ENCODE data around the gene NAA80. TPM values are rescaled to one million over a fixed set of nuclear protein-coding genes. Genes with fewer than 3 reads are reported as not detected.

NAA80 gene
- total and polyA plus RNA-seq, 4 donors: 4.8 to 16.6 (median 12.1) TPM

DNA sequence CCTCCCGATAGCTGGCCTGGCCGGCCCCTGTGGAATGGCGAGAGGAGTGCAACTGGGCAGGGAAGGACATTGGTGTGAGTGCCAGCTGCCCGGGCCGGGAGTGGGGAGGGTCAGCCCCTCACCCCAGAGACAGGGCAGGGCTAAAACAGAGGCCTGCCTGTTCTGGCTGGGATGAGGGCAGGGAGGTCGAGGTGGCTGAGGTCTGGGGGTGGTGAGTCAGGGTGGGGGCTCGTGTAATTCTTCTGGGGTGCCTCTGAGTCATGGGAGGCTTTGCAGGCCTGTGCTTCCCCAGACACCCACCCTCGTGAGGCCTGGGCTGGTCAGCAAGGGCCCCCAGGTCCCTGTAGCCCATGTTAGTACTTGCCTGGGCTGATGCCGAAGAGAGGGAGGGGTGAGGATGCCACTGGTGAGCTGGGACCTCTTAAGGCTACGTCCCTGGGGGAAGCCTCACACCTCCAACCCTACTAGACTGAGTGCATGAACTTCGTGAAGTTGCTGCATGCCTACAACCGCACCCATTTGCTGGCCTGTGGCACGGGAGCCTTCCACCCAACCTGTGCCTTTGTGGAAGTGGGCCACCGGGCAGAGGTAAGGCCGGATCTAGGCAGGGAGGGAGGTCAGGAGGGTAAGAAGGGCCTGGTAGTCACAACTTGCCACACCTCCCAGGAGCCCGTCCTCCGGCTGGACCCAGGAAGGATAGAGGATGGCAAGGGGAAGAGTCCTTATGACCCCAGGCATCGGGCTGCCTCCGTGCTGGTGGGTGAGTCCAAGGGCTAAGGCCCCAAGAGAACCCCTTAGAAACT is 28.6 kb downstream of the NAA80 start:
- DNase-seq (no peak), ATAC-seq (ENCODE audit: insufficient read depth, low FRiP score) (no peak)
- H3K4me3 ChIP-seq: no peak overlapping the region

DNA sequence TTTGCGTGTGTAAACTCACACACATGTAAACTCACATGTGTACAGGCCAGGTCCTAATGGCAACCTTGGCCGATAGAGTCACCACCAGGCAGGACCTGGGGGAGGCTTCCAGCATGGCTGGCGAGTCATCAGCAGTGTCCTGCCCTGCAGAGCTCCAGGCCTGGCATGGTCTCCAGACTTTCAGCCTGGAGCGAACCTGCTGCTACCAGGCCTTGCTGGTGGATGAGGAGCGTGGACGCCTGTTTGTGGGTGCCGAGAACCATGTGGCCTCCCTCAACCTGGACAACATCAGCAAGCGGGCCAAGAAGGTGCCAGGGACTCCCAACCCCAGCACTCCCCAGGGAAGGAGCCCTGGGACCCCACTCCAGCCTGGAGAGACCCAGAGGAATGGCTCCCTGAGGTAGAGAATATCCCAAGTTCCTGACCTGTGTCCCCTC is 29.2 kb downstream of the NAA80 start:
- 86 to 93% methylated on average over 8 of the region's 8 CpGs for WGBS, 2 donors
- Histone ChIP-seq H3K36me3 (ENCODE audit: control insufficient read depth in 4 of 4, insufficient read depth in 4 of 4, low read length in 4 of 4) (peaks cover 0 to 1% (median 0%) of the 10 kb centered on the region in 4 donors), H3K9ac (ENCODE audit: insufficient read depth in 1 of 2, low read length in 2 of 2) (no peak overlapping the region), H3K4me3 (no peak overlapping the region), H3K27me3 (ENCODE audit: control insufficient read depth in 3 of 3, insufficient read depth in 3 of 3, low read length in 2 of 3) (peaks cover 0 to 20% (median 17%) of the 10 kb centered on the region in 3 donors), H3K27ac (ENCODE audit: low read depth in 1 of 2, low read length in 1 of 2) (peak overlapping the region in 1 of 2 donors; percentile 55), H3K4me1 (ENCODE audit: control insufficient read depth in 5 of 5, insufficient read depth in 5 of 5, low read length in 5 of 5) (peaks cover 0 to 56% (median 36%) of the 10 kb centered on the region in 5 donors), H3K9me3 (ENCODE audit: control insufficient read depth in 4 of 4, insufficient read depth in 3 of 4, low read length in 3 of 4) (no peaks in the 10 kb centered on the region)
- no peak for DNase-seq
- TF ChIP-seq, protein P1, sequence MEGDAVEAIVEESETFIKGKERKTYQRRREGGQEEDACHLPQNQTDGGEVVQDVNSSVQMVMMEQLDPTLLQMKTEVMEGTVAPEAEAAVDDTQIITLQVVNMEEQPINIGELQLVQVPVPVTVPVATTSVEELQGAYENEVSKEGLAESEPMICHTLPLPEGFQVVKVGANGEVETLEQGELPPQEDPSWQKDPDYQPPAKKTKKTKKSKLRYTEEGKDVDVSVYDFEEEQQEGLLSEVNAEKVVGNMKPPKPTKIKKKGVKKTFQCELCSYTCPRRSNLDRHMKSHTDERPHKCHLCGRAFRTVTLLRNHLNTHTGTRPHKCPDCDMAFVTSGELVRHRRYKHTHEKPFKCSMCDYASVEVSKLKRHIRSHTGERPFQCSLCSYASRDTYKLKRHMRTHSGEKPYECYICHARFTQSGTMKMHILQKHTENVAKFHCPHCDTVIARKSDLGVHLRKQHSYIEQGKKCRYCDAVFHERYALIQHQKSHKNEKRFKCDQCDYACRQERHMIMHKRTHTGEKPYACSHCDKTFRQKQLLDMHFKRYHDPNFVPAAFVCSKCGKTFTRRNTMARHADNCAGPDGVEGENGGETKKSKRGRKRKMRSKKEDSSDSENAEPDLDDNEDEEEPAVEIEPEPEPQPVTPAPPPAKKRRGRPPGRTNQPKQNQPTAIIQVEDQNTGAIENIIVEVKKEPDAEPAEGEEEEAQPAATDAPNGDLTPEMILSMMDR (IDR thresholded peaks at IDR 0.05; ENCODE audit: control extremely low read depth, extremely low read depth): no peak
- ATAC-seq (ENCODE audit: insufficient read depth, low FRiP score): no peak

More for the DNA sequence above, 28.6 kb downstream of the NAA80 start:
- no peaks in the 10 kb centered on the region for H3K9me3 ChIP-seq (ENCODE audit: control insufficient read depth in 4 of 4, insufficient read depth in 3 of 4, low read length in 3 of 4)
- 77 to 83% methylated on average over 19 of the region's 19 CpGs for WGBS, 2 donors
- TF ChIP-seq, protein P1 (IDR thresholded peaks at IDR 0.05; ENCODE audit: control extremely low read depth, extremely low read depth): no peak
- peak overlapping the region in 1 of 2 donors; percentile 55 for H3K27ac ChIP-seq (ENCODE audit: low read depth in 1 of 2, low read length in 1 of 2)
- peak overlapping the region in 1 of 2 donors; percentile 13 for H3K9ac ChIP-seq (ENCODE audit: insufficient read depth in 1 of 2, low read length in 2 of 2)
- H3K36me3 ChIP-seq (ENCODE audit: control insufficient read depth in 4 of 4, insufficient read depth in 4 of 4, low read length in 4 of 4): peaks cover 0 to 1% (median 0%) of the 10 kb centered on the region in 4 donors
- H3K4me1 ChIP-seq (ENCODE audit: control insufficient read depth in 5 of 5, insufficient read depth in 5 of 5, low read length in 5 of 5): peaks cover 0 to 55% (median 30%) of the 10 kb centered on the region in 5 donors
- peaks cover 0 to 23% (median 21%) of the 10 kb centered on the region in 3 donors for H3K27me3 ChIP-seq (ENCODE audit: control insufficient read depth in 3 of 3, insufficient read depth in 3 of 3, low read length in 2 of 3)

DNA sequence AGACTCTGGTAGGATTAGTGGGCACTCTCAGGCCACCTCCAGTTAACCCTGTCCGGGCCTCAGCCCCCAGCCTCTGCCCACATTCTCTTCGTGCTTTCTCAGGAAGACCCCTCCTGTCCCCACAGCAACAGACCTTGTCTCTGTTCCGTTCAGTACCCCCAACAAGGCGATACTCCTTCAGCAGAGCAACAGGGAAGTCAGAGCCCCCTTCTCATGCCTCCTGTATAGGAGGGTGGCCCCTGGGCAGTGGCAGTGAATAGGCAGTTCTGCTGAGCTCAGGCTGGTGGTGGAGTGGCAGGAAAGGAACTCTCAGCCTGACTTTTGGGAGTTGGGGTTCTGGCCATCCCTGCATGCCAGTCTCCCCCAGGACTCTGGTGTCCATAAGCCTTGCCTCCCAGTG is 29.7 kb downstream of the NAA80 start:
- H3K27ac ChIP-seq (ENCODE audit: low read depth in 1 of 2, low read length in 1 of 2): peak overlapping the region; percentile 55 to 70
- H3K4me1 ChIP-seq (ENCODE audit: control insufficient read depth in 5 of 5, insufficient read depth in 5 of 5, low read length in 5 of 5): peaks cover 0 to 60% (median 36%) of the 10 kb centered on the region in 5 donors
- H3K9ac ChIP-seq (ENCODE audit: insufficient read depth in 1 of 2, low read length in 2 of 2): peak overlapping the region; percentile 66 to 83
- H3K4me3 ChIP-seq: no peak overlapping the region
- H3K9me3 ChIP-seq (ENCODE audit: control insufficient read depth in 4 of 4, insufficient read depth in 3 of 4, low read length in 3 of 4): no peaks in the 10 kb centered on the region
- H3K36me3 ChIP-seq (ENCODE audit: control insufficient read depth in 4 of 4, insufficient read depth in 4 of 4, low read length in 4 of 4): peaks cover 0 to 1% (median 0%) of the 10 kb centered on the region in 4 donors
- no peak for ATAC-seq (ENCODE audit: insufficient read depth, low FRiP score)
- DNase-seq: no peak
- TF ChIP-seq, protein P1 (IDR thresholded peaks at IDR 0.05; ENCODE audit: control extremely low read depth, extremely low read depth): no peak
- peaks cover 0 to 15% (median 11%) of the 10 kb centered on the region in 3 donors for H3K27me3 ChIP-seq (ENCODE audit: control insufficient read depth in 3 of 3, insufficient read depth in 3 of 3, low read length in 2 of 3)
- 52 to 80% methylated on average over 4 of the region's 4 CpGs for WGBS, 2 donors
